ENCODE results near the gene MEOX1.

MEOX1 gene

DNA sequence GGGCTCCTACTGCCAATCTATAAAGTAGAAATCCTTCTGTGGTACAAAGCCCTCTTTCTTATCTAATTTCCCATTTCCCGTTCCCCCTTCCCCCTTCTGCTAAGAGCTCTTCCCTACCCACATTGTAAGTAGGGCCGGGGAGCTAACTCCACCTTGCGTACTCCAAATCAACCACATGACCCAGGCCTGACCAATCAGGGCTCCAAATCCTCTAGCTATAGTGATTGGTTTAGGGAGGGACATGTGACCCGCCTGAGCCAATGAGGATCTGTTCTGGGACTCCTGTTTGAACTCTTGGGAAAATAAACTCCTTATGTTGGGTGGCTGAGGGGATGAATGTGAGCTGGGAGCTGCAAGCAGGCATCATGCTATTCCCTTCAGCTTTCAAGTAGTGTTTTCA lies 40.9 kb upstream of the MEOX1 start:
- no peaks in the 10 kb centered on the region for H3K36me3 ChIP-seq
- H3K4me3 ChIP-seq (ENCODE audit: low read depth, low read length) = no peak overlapping the region
- no peaks in the 10 kb centered on the region for H3K4me1 ChIP-seq
- H3K9me3 ChIP-seq = no peaks in the 10 kb centered on the region
- TF ChIP-seq, protein P1, sequence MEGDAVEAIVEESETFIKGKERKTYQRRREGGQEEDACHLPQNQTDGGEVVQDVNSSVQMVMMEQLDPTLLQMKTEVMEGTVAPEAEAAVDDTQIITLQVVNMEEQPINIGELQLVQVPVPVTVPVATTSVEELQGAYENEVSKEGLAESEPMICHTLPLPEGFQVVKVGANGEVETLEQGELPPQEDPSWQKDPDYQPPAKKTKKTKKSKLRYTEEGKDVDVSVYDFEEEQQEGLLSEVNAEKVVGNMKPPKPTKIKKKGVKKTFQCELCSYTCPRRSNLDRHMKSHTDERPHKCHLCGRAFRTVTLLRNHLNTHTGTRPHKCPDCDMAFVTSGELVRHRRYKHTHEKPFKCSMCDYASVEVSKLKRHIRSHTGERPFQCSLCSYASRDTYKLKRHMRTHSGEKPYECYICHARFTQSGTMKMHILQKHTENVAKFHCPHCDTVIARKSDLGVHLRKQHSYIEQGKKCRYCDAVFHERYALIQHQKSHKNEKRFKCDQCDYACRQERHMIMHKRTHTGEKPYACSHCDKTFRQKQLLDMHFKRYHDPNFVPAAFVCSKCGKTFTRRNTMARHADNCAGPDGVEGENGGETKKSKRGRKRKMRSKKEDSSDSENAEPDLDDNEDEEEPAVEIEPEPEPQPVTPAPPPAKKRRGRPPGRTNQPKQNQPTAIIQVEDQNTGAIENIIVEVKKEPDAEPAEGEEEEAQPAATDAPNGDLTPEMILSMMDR (IDR thresholded peaks at IDR 0.05; ENCODE audit: low read depth, low read length) = no peak
- no peaks in the 10 kb centered on the region for H3K27me3 ChIP-seq
- DNase-seq = peak; percentile 85

DNA sequence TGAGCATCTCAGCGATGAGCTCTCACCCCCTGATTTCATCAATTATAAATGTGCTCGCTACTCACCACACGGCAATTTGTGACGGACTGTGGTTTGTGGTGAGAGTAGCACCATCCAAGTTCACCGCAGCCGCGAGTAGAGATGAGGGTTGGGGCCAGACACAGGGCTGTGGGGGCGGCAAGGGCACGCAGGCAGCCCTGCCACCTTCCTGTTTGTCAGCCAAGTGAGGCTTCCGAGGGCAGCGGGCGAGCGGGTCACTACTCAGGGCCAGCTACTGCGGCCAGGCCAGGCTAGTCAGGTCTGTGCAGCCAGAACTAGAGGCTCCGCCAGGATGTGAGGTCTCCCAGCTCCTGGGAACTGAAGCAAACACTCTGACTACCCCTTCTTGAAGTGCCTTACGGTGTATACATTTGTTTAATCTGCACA lies 39.6 kb upstream of the MEOX1 start:
- Histone ChIP-seq H3K27me3 (no peaks in the 10 kb centered on the region), H3K9me3 (no peaks in the 10 kb centered on the region), H3K36me3 (no peaks in the 10 kb centered on the region), H3K4me1 (no peaks in the 10 kb centered on the region), H3K4me3 (ENCODE audit: low read depth, low read length) (no peak overlapping the region)
- no peak for DNase-seq
- TF ChIP-seq, protein P1 (IDR thresholded peaks at IDR 0.05; ENCODE audit: low read depth, low read length) = no peak

DNA sequence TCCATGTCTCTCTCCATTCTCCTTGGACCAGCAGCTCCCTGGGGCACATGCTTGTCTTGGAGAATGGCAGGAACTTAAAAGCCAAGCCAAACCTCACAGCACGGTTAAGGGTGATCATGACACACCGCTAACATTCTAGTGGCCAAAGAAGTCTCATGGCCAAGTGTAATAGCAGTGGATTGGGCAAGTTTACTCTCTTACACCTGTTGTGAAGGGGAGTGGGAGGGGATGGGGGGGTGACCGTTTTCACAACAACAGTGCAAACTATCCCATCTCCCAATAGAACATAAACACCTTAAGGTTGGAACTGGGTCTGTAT lies 37.7 kb upstream of the MEOX1 start:
- Histone ChIP-seq H3K9me3 (no peaks in the 10 kb centered on the region), H3K4me3 (ENCODE audit: low read depth, low read length) (no peak overlapping the region), H3K27me3 (no peaks in the 10 kb centered on the region), H3K4me1 (no peaks in the 10 kb centered on the region), H3K36me3 (no peaks in the 10 kb centered on the region)
- TF ChIP-seq, protein P1 (IDR thresholded peaks at IDR 0.05; ENCODE audit: low read depth, low read length) = no peak
- DNase-seq = no peak

DNA sequence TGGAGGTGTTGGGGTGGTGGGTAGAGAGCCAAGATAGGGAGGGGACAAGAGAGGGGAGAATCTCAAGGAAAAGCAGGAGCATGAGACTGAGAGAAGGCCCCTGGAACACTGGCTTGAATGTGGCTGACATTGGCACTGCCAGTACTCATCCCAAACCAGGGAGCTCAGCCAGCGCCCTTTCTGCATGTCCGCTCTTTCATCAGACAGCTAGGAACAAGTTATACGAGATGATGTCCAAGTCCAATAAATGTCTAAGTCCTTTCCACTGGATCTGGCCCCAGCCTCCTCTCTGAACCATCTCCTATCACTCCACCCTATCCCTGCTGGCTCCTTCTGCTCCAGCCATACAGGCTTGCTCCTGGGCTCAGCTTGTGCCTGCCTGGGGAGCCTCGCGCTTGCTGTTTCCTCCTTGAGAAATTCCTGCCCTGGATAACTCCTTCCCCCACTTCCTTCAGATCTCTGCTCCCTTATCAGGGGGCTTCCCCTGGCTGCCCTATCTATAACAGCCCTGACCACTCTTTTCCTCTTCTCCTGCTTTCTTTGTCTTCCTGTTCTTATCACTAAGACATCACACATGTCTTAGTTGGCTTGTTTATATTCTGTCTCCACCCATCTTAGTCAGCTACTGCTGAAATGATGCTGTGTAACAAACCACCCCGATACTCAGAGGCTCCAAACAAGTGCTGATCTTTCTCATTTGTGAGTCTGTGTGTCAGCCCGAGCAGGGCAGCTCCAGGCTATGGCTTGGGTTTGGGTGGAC lies 37.1 kb upstream of the MEOX1 start:
- DNase-seq = no peak
- no peaks in the 10 kb centered on the region for H3K4me1 ChIP-seq
- H3K9me3 ChIP-seq = no peaks in the 10 kb centered on the region
- no peak overlapping the region for H3K4me3 ChIP-seq (ENCODE audit: low read depth, low read length)
- H3K36me3 ChIP-seq = no peaks in the 10 kb centered on the region
- TF ChIP-seq, protein P1 (IDR thresholded peaks at IDR 0.05; ENCODE audit: low read depth, low read length) = no peak
- H3K27me3 ChIP-seq = no peaks in the 10 kb centered on the region

DNA sequence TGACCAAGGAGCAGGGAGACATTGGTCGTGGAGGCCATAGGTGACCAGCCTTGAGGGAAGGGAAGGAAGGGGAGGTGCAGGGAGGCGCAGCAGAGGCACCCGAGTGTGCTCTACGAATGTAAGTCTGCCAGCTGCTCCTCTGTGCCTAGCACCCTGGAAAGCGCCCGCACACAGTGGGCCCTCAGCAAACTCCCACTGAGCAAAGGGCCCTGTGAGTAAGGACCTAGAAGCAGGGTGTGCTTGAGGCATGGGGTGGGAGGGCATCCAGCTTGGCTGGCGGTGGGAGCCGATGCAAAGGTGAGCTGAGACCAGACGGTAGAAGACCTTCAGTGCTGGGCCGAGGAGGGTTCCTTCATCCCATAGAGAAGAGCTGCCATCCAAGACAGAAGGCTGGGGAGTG lies 36.2 kb upstream of the MEOX1 start:
- TF ChIP-seq, protein P1 (IDR thresholded peaks at IDR 0.05; ENCODE audit: low read depth, low read length) = no peak
- no peak overlapping the region for H3K4me3 ChIP-seq (ENCODE audit: low read depth, low read length)
- no peaks in the 10 kb centered on the region for H3K9me3 ChIP-seq
- no peaks in the 10 kb centered on the region for H3K36me3 ChIP-seq
- H3K4me1 ChIP-seq = no peaks in the 10 kb centered on the region
- no peak for DNase-seq
- no peaks in the 10 kb centered on the region for H3K27me3 ChIP-seq

DNA sequence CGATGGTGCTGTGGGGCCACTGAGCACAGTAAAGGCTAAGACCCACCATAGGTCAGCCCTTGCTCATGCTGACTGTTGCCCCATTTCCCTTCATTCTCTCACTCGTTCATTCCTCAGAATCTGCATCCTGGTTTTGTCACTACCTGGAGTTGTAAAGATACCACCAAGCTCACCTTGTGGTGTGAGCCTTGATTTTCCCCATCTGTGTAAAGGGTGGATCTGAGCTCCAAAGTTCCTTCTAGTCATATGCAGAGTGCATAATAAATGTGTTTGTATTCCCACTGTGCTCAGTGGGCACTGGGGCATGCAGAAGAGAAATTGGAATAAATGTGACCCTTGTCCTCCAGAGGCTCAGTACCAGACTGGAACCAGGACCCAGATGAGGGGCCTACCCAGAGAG lies 35.2 kb upstream of the MEOX1 start:
- no peak for DNase-seq
- H3K4me1 ChIP-seq = no peaks in the 10 kb centered on the region

More for the DNA sequence above, 35.2 kb upstream of the MEOX1 start:
- no peak overlapping the region for H3K4me3 ChIP-seq (ENCODE audit: low read depth, low read length)
- H3K36me3 ChIP-seq = no peaks in the 10 kb centered on the region
- no peaks in the 10 kb centered on the region for H3K27me3 ChIP-seq
- TF ChIP-seq, protein P1 (IDR thresholded peaks at IDR 0.05; ENCODE audit: low read depth, low read length) = no peak
- H3K9me3 ChIP-seq = no peaks in the 10 kb centered on the region

Measured in BE2C (cell line).